ENCODE measurements around the gene NPFFR2. TPM values are rescaled to one million over a fixed set of nuclear protein-coding genes. Genes with fewer than 3 reads are reported as not detected.

Gene NPFFR2
- total and polyA plus RNA-seq, 2 of the 13 experiments (the other 11 are each of a cell fraction or from before 2014, with no cell fraction given): not detected

DNA sequence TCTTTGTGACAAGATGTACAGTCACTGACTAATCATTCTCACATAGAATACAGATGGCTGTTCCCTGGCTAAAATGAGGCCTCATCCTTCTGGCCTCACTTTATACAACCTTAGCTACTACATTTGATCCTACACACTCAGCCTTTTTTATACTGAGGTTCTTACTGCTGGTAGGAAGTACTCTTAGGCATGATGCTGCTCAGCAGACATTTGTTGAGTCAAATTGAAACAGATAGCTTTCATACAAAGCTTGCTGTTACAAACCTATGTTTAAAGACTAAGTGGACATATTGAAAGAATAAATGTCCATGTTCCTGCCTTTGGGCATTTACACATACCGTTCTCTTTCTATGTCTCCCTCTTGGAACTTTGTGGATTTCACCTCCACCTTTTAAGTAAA lies 154.9 kb downstream of the NPFFR2 start:
- no peak for ATAC-seq
- H3K9me3 ChIP-seq (ENCODE audit: low read length): no peaks in the 10 kb centered on the region
- no peaks in the 10 kb centered on the region for H3K4me1 ChIP-seq (ENCODE audit: insufficient read depth, low read length)
- H3K36me3 ChIP-seq (replicated peaks in 1 of 2; ENCODE audit: control insufficient read depth in 1 of 2, insufficient read depth in 2 of 2, low read length in 2 of 2): no peaks in the 10 kb centered on the region
- 0% methylated on average over 1 of the region's 1 CpG for WGBS (ENCODE audit: low lambda C conversion rate)
- TF ChIP-seq SRSF9 (IDR thresholded peaks at IDR 0.05; ENCODE audit: borderline replicate concordance, insufficient read depth, low read depth, low read length, poor library complexity, severe bottlenecking): no peak
- TF ChIP-seq, protein P1, sequence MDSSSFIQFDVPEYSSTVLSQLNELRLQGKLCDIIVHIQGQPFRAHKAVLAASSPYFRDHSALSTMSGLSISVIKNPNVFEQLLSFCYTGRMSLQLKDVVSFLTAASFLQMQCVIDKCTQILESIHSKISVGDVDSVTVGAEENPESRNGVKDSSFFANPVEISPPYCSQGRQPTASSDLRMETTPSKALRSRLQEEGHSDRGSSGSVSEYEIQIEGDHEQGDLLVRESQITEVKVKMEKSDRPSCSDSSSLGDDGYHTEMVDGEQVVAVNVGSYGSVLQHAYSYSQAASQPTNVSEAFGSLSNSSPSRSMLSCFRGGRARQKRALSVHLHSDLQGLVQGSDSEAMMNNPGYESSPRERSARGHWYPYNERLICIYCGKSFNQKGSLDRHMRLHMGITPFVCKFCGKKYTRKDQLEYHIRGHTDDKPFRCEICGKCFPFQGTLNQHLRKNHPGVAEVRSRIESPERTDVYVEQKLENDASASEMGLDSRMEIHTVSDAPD (CRISPR knock-in tag; IDR thresholded peaks at IDR 0.05): no peak
- TF ChIP-seq SMAD3 (CRISPR knock-in tag; IDR thresholded peaks at IDR 0.05): no peak
- no peak for TF ChIP-seq SMARCC2 (IDR thresholded peaks at IDR 0.05)
- TF ChIP-seq ZNF549 (CRISPR knock-in tag; IDR thresholded peaks at IDR 0.05): no peak
- TF ChIP-seq SALL2 (CRISPR knock-in tag; IDR thresholded peaks at IDR 0.05): no peak
- TF ChIP-seq AHR (CRISPR knock-in tag; IDR thresholded peaks at IDR 0.05): no peak
- no peak for TF ChIP-seq KDM1A (CRISPR knock-in tag; IDR thresholded peaks at IDR 0.05)
- TF ChIP-seq, protein P2, sequence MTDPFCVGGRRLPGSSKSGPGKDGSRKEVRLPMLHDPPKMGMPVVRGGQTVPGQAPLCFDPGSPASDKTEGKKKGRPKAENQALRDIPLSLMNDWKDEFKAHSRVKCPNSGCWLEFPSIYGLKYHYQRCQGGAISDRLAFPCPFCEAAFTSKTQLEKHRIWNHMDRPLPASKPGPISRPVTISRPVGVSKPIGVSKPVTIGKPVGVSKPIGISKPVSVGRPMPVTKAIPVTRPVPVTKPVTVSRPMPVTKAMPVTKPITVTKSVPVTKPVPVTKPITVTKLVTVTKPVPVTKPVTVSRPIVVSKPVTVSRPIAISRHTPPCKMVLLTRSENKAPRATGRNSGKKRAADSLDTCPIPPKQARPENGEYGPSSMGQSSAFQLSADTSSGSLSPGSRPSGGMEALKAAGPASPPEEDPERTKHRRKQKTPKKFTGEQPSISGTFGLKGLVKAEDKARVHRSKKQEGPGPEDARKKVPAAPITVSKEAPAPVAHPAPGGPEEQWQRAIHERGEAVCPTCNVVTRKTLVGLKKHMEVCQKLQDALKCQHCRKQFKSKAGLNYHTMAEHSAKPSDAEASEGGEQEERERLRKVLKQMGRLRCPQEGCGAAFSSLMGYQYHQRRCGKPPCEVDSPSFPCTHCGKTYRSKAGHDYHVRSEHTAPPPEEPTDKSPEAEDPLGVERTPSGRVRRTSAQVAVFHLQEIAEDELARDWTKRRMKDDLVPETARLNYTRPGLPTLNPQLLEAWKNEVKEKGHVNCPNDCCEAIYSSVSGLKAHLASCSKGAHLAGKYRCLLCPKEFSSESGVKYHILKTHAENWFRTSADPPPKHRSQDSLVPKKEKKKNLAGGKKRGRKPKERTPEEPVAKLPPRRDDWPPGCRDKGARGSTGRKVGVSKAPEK (CRISPR knock-in tag; IDR thresholded peaks at IDR 0.05; ENCODE audit: borderline replicate concordance): no peak
- no peak for TF ChIP-seq ZNF547 (CRISPR knock-in tag; IDR thresholded peaks at IDR 0.05)
- TF ChIP-seq TMF1 (CRISPR knock-in tag; IDR thresholded peaks at IDR 0.05; ENCODE audit: low read depth): no peak
- TF ChIP-seq, protein P3, sequence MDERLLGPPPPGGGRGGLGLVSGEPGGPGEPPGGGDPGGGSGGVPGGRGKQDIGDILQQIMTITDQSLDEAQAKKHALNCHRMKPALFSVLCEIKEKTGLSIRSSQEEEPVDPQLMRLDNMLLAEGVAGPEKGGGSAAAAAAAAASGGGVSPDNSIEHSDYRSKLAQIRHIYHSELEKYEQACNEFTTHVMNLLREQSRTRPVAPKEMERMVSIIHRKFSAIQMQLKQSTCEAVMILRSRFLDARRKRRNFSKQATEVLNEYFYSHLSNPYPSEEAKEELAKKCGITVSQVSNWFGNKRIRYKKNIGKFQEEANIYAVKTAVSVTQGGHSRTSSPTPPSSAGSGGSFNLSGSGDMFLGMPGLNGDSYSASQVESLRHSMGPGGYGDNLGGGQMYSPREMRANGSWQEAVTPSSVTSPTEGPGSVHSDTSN (CRISPR knock-in tag; IDR thresholded peaks at IDR 0.05): no peak
- TF ChIP-seq, protein P4, sequence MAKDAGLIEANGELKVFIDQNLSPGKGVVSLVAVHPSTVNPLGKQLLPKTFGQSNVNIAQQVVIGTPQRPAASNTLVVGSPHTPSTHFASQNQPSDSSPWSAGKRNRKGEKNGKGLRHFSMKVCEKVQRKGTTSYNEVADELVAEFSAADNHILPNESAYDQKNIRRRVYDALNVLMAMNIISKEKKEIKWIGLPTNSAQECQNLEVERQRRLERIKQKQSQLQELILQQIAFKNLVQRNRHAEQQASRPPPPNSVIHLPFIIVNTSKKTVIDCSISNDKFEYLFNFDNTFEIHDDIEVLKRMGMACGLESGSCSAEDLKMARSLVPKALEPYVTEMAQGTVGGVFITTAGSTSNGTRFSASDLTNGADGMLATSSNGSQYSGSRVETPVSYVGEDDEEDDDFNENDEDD (CRISPR knock-in tag; IDR thresholded peaks at IDR 0.05; ENCODE audit: borderline replicate concordance): no peak
- TF ChIP-seq AKAP8 (CRISPR knock-in tag; IDR thresholded peaks at IDR 0.05): no peak
- no peak for TF ChIP-seq NFYC (CRISPR knock-in tag; IDR thresholded peaks at IDR 0.05)
- TF ChIP-seq ZFP41 (CRISPR knock-in tag; IDR thresholded peaks at IDR 0.05; ENCODE audit: borderline replicate concordance): no peak
- TF ChIP-seq, protein P5, sequence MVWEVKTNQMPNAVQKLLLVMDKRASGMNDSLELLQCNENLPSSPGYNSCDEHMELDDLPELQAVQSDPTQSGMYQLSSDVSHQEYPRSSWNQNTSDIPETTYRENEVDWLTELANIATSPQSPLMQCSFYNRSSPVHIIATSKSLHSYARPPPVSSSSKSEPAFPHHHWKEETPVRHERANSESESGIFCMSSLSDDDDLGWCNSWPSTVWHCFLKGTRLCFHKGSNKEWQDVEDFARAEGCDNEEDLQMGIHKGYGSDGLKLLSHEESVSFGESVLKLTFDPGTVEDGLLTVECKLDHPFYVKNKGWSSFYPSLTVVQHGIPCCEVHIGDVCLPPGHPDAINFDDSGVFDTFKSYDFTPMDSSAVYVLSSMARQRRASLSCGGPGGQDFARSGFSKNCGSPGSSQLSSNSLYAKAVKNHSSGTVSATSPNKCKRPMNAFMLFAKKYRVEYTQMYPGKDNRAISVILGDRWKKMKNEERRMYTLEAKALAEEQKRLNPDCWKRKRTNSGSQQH (CRISPR knock-in tag; IDR thresholded peaks at IDR 0.05; ENCODE audit: low read depth): no peak
- TF ChIP-seq TRIM24 (CRISPR knock-in tag; IDR thresholded peaks at IDR 0.05): no peak
- no peak for TF ChIP-seq IKZF1 (IDR thresholded peaks at IDR 0.05)
- ChIA-PET CTCF (ENCODE audit: low intra/inter-chr PET ratio, low total read pairs) (no interaction called here), POLR2A (no interaction called here)
- intact Hi-C loops (cut with micrococcal nuclease; ENCODE audit: unreplicated experiment): no loop called here
- no peaks in the 10 kb centered on the region for H3K79me2 ChIP-seq (ENCODE audit: insufficient read depth, low read length)
- no peak overlapping the region for H3K4me3 ChIP-seq (replicated peaks in 1 of 3; ENCODE audit: insufficient read depth in 1 of 3, low read depth in 2 of 3, low read length in 3 of 3)
- in situ Hi-C loops (cut with HindIII; ENCODE audit: extremely low pct_ligation_motif_present, low pct_unique_long_range_greater_than_20kb): no loop called here
- BruUV-seq (replicated peaks): no TSS peak
- no peak overlapping the region for H3K9ac ChIP-seq (ENCODE audit: insufficient read depth, low read depth, low read length)
- no peak overlapping the region for H3K27ac ChIP-seq (ENCODE audit: extremely low read length, insufficient read depth, low read length)
- H4K20me1 ChIP-seq (ENCODE audit: insufficient read depth, low read length): no peaks in the 10 kb centered on the region
- no peak overlapping the region for H3K4me2 ChIP-seq (ENCODE audit: low read depth, low read length)
- no peak overlapping the region for H2AFZ ChIP-seq (ENCODE audit: low read length)
- no peak for FAIRE-seq
- no peaks in the 10 kb centered on the region for H3K27me3 ChIP-seq (ENCODE audit: control insufficient read depth in 1 of 2, insufficient read depth in 2 of 2, low read length in 2 of 2)
- DNase-seq (ENCODE audit: low spot score): no peak
